Neural progenitor cell (in vitro differentiated cells): ENCODE measurements around the gene LTB. TPM values are rescaled to one million over a fixed set of nuclear protein-coding genes. Genes with fewer than 3 reads are reported as not detected.

Source experiments
- DNase-seq: peaks from one replicate; pipeline ENCODE4 v3.0.0-alpha.2; 2016; ENCODE audit warnings: low spot score
- H2AFZ ChIP-seq: fragments of 200-600 bp; sonication (generic); replicated peaks from 2 replicates; pipeline ENCODE4 v1.6.1; 2016; ENCODE audit warnings: antibody characterized with exemption
- H3F3A ChIP-seq: fragments of 200-600 bp; sonication (generic); 2 replicates; pipeline ENCODE4 v1.6.1; 2016; ENCODE audit warnings: antibody characterized with exemption, low read depth
- H3K27ac ChIP-seq: fragments of 200-600 bp; sonication (generic); 2 replicates; pipeline ENCODE4 v1.5.1; 2016; ENCODE audit warnings: mild to moderate bottlenecking
- H3K27me3 ChIP-seq: fragments of 200-600 bp; sonication (generic); 2 replicates; pipeline ENCODE4 v1.6.1; 2016; ENCODE audit warnings: mild to moderate bottlenecking, moderate library complexity
- H3K36me3 ChIP-seq: fragments of 200-600 bp; sonication (generic); 2 replicates; pipeline ENCODE4 v1.5.1; 2016
- H3K4me1 ChIP-seq: fragments of 200-600 bp; sonication (generic); 2 replicates; pipeline ENCODE4 v1.6.1; 2016; ENCODE audit warnings: mixed run types
- H3K4me2 ChIP-seq: fragments of 200-600 bp; sonication (generic); 2 replicates; pipeline ENCODE4 v1.6.1; 2016
- H3K4me3 ChIP-seq: fragments of 200-600 bp; sonication (generic); 2 replicates; pipeline ENCODE4 v1.5.1; 2016
- H3K79me2 ChIP-seq: fragments of 200-600 bp; sonication (generic); 2 replicates; pipeline ENCODE4 v1.6.1; 2016; ENCODE audit warnings: low read depth
- H3K9ac ChIP-seq: fragments of 200-600 bp; sonication (generic); 2 replicates; pipeline ENCODE4 v1.6.1; 2016
- H3K9me3 ChIP-seq: fragments of 200-600 bp; sonication (generic); 2 replicates; pipeline ENCODE4 v1.5.1; 2016; ENCODE audit warnings: low read depth
- H4K20me1 ChIP-seq: fragments of 200-600 bp; sonication (generic); 2 replicates; pipeline ENCODE4 v1.6.1; 2016; ENCODE audit warnings: low read depth
- H3K27ac Mint-ChIP-seq: 3 replicates; pipeline ENCODE4 v1.8.0; 2021; ENCODE audit warnings: mixed read lengths
- H3K27me3 Mint-ChIP-seq: 2 replicates; pipeline ENCODE4 v1.8.0; 2022; ENCODE audit warnings: low read depth, mild to moderate bottlenecking, inconsistent platforms, moderate library complexity, mixed read lengths; ENCODE audit not compliant: insufficient read depth
- H3K36me3 Mint-ChIP-seq: 3 replicates; pipeline ENCODE4 v1.8.0; 2021; ENCODE audit warnings: mixed read lengths
- H3K4me1 Mint-ChIP-seq: 3 replicates; pipeline ENCODE4 v1.8.0; 2021; ENCODE audit warnings: mixed read lengths
- H3K4me3 Mint-ChIP-seq: 3 replicates; pipeline ENCODE4 v1.8.0; 2021; ENCODE audit warnings: mild to moderate bottlenecking, moderate library complexity, mixed read lengths
- H3K9me3 Mint-ChIP-seq: 3 replicates; pipeline ENCODE4 v1.8.0; 2020; ENCODE audit warnings: mixed read lengths
- EZH2 ChIP-seq: fragments of 200-600 bp; sonication (generic); IDR thresholded peaks from 2 replicates; pipeline ENCODE4 v1.6.1; 2017; ENCODE audit warnings: antibody characterized with exemption, mild to moderate bottlenecking, moderate library complexity
- EZH2phosphoT487 ChIP-seq: fragments of 200-600 bp; sonication (generic); IDR thresholded peaks from 2 replicates; pipeline ENCODE4 v1.6.1; 2017; ENCODE audit warnings: antibody characterized with exemption
- total RNA-seq: library from RNA; depleted of rRNA; stranded (reverse); fragments of >200 nt; gene quantifications from 2 replicates; pipeline ENCODE4 v1.2.3, GENCODE V29; 2015; ENCODE audit warnings: low replicate concordance
- TF ChIP-seq, protein P1 (sequence below): fragments of 200-600 bp; sonication (generic); IDR thresholded peaks from 2 replicates; pipeline ENCODE4 v1.5.1; 2017; ENCODE audit warnings: antibody characterized with exemption, mild to moderate bottlenecking

LTB gene
- total RNA-seq, 1 donor from 2014 or later = not detected

DNA sequence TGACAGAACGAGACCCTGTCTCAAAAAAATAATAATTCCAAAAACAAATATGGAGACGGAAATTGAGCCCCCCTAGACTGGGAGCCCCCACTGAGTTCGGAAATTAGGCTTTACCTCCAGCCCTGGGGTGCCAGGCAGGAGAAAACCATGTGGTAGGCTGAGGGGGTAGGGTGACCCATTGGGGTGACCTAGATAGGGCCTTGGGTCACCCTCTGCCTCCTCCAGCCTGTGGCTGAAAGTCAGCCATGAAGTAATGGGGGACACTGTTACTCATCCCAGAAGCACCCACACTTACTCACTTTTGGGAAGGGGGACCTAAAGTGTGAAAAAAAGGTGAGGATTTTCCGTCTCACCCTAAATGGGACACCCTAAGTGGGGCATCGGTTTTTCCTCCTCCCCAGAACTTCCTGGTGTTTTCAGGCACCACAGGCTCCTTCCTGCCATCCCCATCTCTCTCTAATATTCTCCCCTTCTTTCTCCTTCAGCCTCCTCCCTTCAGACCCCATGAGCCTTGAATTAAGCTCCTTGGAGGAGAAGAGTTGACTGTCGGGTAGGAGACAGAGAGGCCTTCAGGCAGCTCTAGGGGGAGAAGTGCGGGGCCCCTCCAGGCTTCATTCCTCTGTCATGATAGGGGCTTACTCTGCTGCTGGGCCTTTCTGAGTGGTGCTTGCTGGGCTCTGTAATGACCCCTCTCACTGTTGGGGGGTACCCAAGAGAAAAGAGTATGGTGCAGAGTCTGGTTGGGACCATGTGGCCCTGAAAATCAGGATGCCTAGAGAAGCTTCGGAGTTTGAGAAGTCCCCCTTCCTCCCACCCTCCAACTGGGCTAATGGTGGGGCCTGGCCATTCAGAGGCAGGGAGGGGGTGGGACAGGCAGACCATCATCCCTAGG is 2.4 kb downstream of the LTB start:
- Mint-ChIP-seq H3K4me1 (peaks cover 15% of the 10 kb centered on the region), H3K4me3 (peak overlapping the region; percentile 95), H3K36me3 (no peaks in the 10 kb centered on the region), H3K27me3 (peaks cover 20% of the 10 kb centered on the region), H3K9me3 (no peaks in the 10 kb centered on the region), H3K27ac (no peak overlapping the region)
- no peak for DNase-seq
- Histone ChIP-seq H3K9me3 (no peaks in the 10 kb centered on the region), H4K20me1 (no peaks in the 10 kb centered on the region), H3K4me2 (peak overlapping the region; percentile 94), H3F3A (no peaks in the 10 kb centered on the region), H3K27me3 (peaks cover 9% of the 10 kb centered on the region), H3K79me2 (no peaks in the 10 kb centered on the region), H3K27ac (no peak overlapping the region), H2AFZ (no peak overlapping the region), H3K4me3 (no peak overlapping the region), H3K36me3 (no peaks in the 10 kb centered on the region), H3K9ac (no peak overlapping the region), H3K4me1 (peaks cover 11% of the 10 kb centered on the region)
- TF ChIP-seq EZH2phosphoT487 (no peak), EZH2 (no peak)
- TF ChIP-seq, protein P1, sequence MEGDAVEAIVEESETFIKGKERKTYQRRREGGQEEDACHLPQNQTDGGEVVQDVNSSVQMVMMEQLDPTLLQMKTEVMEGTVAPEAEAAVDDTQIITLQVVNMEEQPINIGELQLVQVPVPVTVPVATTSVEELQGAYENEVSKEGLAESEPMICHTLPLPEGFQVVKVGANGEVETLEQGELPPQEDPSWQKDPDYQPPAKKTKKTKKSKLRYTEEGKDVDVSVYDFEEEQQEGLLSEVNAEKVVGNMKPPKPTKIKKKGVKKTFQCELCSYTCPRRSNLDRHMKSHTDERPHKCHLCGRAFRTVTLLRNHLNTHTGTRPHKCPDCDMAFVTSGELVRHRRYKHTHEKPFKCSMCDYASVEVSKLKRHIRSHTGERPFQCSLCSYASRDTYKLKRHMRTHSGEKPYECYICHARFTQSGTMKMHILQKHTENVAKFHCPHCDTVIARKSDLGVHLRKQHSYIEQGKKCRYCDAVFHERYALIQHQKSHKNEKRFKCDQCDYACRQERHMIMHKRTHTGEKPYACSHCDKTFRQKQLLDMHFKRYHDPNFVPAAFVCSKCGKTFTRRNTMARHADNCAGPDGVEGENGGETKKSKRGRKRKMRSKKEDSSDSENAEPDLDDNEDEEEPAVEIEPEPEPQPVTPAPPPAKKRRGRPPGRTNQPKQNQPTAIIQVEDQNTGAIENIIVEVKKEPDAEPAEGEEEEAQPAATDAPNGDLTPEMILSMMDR = no peak

DNA sequence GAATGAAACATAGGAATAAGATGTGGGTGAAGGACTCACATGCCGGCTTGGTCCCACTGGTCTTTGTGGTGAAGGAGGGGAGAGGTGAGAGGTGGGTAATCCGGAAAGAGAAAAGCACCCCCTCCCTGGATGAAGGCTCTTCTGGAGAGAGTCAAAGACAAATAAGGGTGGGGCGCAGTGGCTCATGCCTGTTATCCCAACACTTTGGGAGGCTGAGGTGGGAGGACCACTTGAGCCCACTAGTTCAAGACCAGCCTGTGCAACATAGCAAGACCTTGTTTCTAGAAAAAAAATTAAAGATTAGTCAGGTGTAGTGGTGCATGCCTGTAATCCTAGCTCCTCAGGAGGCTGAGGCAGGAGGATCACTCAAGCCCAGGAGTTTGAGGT is 3.1 kb downstream of the LTB start:
- no peak overlapping the region for H2AFZ ChIP-seq
- H3K36me3 ChIP-seq = no peaks in the 10 kb centered on the region
- H3K27ac ChIP-seq = no peak overlapping the region
- H3K4me2 ChIP-seq = no peak overlapping the region
- Mint-ChIP-seq H3K27ac (no peak overlapping the region), H3K27me3 (peaks cover 20% of the 10 kb centered on the region), H3K36me3 (no peaks in the 10 kb centered on the region), H3K9me3 (no peaks in the 10 kb centered on the region), H3K4me3 (peak overlapping the region; percentile 42), H3K4me1 (peaks cover 15% of the 10 kb centered on the region)
- H4K20me1 ChIP-seq = no peaks in the 10 kb centered on the region
- no peak overlapping the region for H3K4me3 ChIP-seq
- TF ChIP-seq EZH2 (no peak), EZH2phosphoT487 (no peak)
- TF ChIP-seq, protein P1 = no peak
- no peak overlapping the region for H3K9ac ChIP-seq
- H3F3A ChIP-seq = no peaks in the 10 kb centered on the region
- H3K9me3 ChIP-seq = no peaks in the 10 kb centered on the region
- H3K79me2 ChIP-seq = no peaks in the 10 kb centered on the region
- H3K27me3 ChIP-seq = peaks cover 9% of the 10 kb centered on the region
- no peak for DNase-seq
- peaks cover 11% of the 10 kb centered on the region for H3K4me1 ChIP-seq

DNA sequence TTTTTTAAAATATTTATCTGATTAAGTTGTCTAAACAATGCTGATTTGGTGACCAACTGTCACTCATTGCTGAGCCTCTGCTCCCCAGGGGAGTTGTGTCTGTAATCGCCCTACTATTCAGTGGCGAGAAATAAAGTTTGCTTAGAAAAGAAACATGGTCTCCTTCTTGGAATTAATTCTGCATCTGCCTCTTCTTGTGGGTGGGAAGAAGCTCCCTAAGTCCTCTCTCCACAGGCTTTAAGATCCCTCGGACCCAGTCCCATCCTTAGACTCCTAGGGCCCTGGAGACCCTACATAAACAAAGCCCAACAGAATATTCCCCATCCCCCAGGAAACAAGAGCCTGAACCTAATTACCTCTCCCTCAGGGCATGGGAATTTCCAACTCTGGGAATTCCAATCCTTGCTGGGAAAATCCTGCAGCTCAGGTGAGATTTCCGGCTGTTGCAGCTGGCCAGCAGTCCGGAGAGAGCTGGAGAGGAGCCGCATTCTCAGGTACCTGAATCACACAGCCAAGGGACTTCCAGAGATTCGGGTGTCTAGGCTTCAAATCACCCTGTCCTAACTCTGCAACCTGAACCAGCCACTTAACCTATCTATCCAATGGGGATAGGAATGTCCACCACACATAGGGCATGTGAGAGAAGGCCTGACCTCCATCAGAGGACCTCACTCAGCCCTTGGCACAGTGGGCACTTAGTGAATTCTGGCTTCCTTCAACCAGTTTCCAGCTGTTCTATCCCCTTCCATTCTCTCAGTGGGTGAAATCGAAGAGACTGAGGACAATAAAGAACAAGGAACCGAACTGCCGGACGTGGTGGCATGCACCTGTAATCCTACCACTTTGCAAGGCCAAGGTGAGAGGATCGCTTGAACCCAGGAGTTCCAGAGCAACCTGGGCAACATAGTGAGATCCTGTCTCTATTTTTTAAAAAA is 3.8 kb downstream of the LTB start:
- Mint-ChIP-seq H3K27me3 (peaks cover 22% of the 10 kb centered on the region), H3K4me1 (peaks cover 15% of the 10 kb centered on the region), H3K9me3 (no peaks in the 10 kb centered on the region), H3K27ac (no peak overlapping the region), H3K4me3 (peak overlapping the region; percentile 58), H3K36me3 (no peaks in the 10 kb centered on the region)
- H3K27me3 ChIP-seq = peaks cover 9% of the 10 kb centered on the region
- DNase-seq = no peak
- no peaks in the 10 kb centered on the region for H3F3A ChIP-seq
- H3K27ac ChIP-seq = no peak overlapping the region
- H3K4me3 ChIP-seq = no peak overlapping the region
- H3K9me3 ChIP-seq = no peaks in the 10 kb centered on the region
- no peaks in the 10 kb centered on the region for H4K20me1 ChIP-seq
- H3K4me1 ChIP-seq = peaks cover 11% of the 10 kb centered on the region
- no peaks in the 10 kb centered on the region for H3K79me2 ChIP-seq
- H3K36me3 ChIP-seq = no peaks in the 10 kb centered on the region
- TF ChIP-seq, protein P1 = no peak
- TF ChIP-seq EZH2 = no peak
- no peak for TF ChIP-seq EZH2phosphoT487
- no peak overlapping the region for H2AFZ ChIP-seq
- H3K9ac ChIP-seq = no peak overlapping the region
- no peak overlapping the region for H3K4me2 ChIP-seq
